Left ventricle myocardium inferior (tissue), 1 donor: Measurements from ENCODE around the gene BANK1. TPM values are rescaled to one million over a fixed set of nuclear protein-coding genes. Genes with fewer than 3 reads are reported as not detected.

ENCODE experiments used
- DNase-seq: peaks from one replicate; pipeline ENCODE4 v3.0.0-alpha.2; 2020
- H3K27ac ChIP-seq: fragments of 200-600 bp; replicated peaks from 2 replicates; pipeline ENCODE4 v1.8.0; 2021
- H3K27me3 ChIP-seq: fragments of 200-600 bp; 2 replicates; pipeline ENCODE4 v1.8.0; 2021; ENCODE audit warnings: low read depth
- H3K36me3 ChIP-seq: fragments of 200-600 bp; 2 replicates; pipeline ENCODE4 v1.8.0; 2021
- H3K4me1 ChIP-seq: fragments of 200-600 bp; 2 replicates; pipeline ENCODE4 v1.8.0; 2021
- H3K4me3 ChIP-seq: fragments of 200-600 bp; 2 replicates; pipeline ENCODE4 v1.8.0; 2021; ENCODE audit warnings: mild to moderate bottlenecking, moderate library complexity
- H3K9me3 ChIP-seq: fragments of 200-600 bp; replicated peaks from 2 replicates; pipeline ENCODE4 v1.8.0; 2021
- CTCF ChIP-seq: fragments of 200-600 bp; IDR thresholded peaks from 2 replicates; pipeline ENCODE4 v1.8.0; 2021; ENCODE audit warnings: antibody characterized with exemption, mild to moderate bottlenecking, borderline replicate concordance
- intact Hi-C: fragments of 100-400 bp; cut with micrococcal nuclease; formaldehyde crosslinking; loops from one replicate; pipeline ENCODE4 v1.11.0; 2022
- total RNA-seq: library from RNA; stranded (reverse); fragmentation: NEBNext Ultra II Directional; extraction: Animal tissue kit (Norgen Biotek cat#: 25700); gene quantifications from one replicate; pipeline ENCODE4 v1.2.1, GENCODE V29; 2021
- donor health status: DM: no; HTN: yes; CAD: no; lungs with severe emphysema.

The BANK1 gene
- total RNA-seq, 1 donor from 2014 or later, result 0.08 TPM

- no peaks in the 10 kb centered on the region for H3K4me1 ChIP-seq
- intact Hi-C loops, result no loop called here
- no peak overlapping the region for H3K27ac ChIP-seq
- DNase-seq, result no peak
- H3K4me3 ChIP-seq, result no peak overlapping the region
- H3K36me3 ChIP-seq, result no peaks in the 10 kb centered on the region
- no peaks in the 10 kb centered on the region for H3K27me3 ChIP-seq
- H3K9me3 ChIP-seq, result no peaks in the 10 kb centered on the region
- no peak for TF ChIP-seq CTCF
Observed at GRCh38 chr4:101851672-101852071, 61.1 kb downstream of the BANK1 start.

GRCh38 chr4:101853028-101853427, 62.5 kb downstream of the BANK1 start:
- intact Hi-C loops, result no loop called here
- Histone ChIP-seq H3K9me3 (no peaks in the 10 kb centered on the region), H3K4me3 (no peak overlapping the region), H3K4me1 (no peaks in the 10 kb centered on the region), H3K27ac (no peak overlapping the region), H3K27me3 (no peaks in the 10 kb centered on the region), H3K36me3 (no peaks in the 10 kb centered on the region)
- no peak for TF ChIP-seq CTCF
- no peak for DNase-seq

- no peaks in the 10 kb centered on the region for H3K9me3 ChIP-seq
- intact Hi-C loops, result no loop called here
- H3K4me3 ChIP-seq, result no peak overlapping the region
- TF ChIP-seq CTCF, result no peak
- no peaks in the 10 kb centered on the region for H3K27me3 ChIP-seq
- H3K36me3 ChIP-seq, result no peaks in the 10 kb centered on the region
- H3K4me1 ChIP-seq, result no peaks in the 10 kb centered on the region
- no peak for DNase-seq
- no peak overlapping the region for H3K27ac ChIP-seq
Observed at GRCh38 chr4:101853691-101854090, 63.2 kb downstream of the BANK1 start.

GRCh38 chr4:101855239-101855638, 64.7 kb downstream of the BANK1 start:
- no peak for DNase-seq
- Histone ChIP-seq H3K36me3 (no peaks in the 10 kb centered on the region), H3K4me3 (no peak overlapping the region), H3K27ac (no peak overlapping the region), H3K9me3 (no peaks in the 10 kb centered on the region), H3K4me1 (no peaks in the 10 kb centered on the region), H3K27me3 (no peaks in the 10 kb centered on the region)
- TF ChIP-seq CTCF, result no peak
- intact Hi-C loops, result no loop called here

GRCh38 chr4:101856149-101856548, 65.6 kb downstream of the BANK1 start:
- H3K36me3 ChIP-seq, result no peaks in the 10 kb centered on the region
- no peak for DNase-seq
- H3K4me3 ChIP-seq, result no peak overlapping the region
- no peak for TF ChIP-seq CTCF
- H3K27me3 ChIP-seq, result no peaks in the 10 kb centered on the region
- no peaks in the 10 kb centered on the region for H3K4me1 ChIP-seq
- intact Hi-C loops, result no loop called here
- H3K9me3 ChIP-seq, result no peaks in the 10 kb centered on the region
- no peak overlapping the region for H3K27ac ChIP-seq

GRCh38 chr4:101857176-101857575, 66.6 kb downstream of the BANK1 start:
- no peaks in the 10 kb centered on the region for H3K4me1 ChIP-seq
- no peak for TF ChIP-seq CTCF
- no peaks in the 10 kb centered on the region for H3K36me3 ChIP-seq
- no peak overlapping the region for H3K4me3 ChIP-seq
- no peak overlapping the region for H3K27ac ChIP-seq
- H3K27me3 ChIP-seq, result no peaks in the 10 kb centered on the region
- no peak for DNase-seq
- intact Hi-C loops, result no loop called here
- no peaks in the 10 kb centered on the region for H3K9me3 ChIP-seq
